CD4-positive, alpha-beta T cell treated with Interleukin-17A for 1 hour (primary cell): ENCODE measurements around the gene GAGE10.
"Not testable (repeated sequence)": the region's sequence is repeated elsewhere in the genome, so short reads cannot be mapped to it uniquely, and the experiment has no call there.

Experiments used
- DNase-seq: peaks from one replicate; pipeline ENCODE4 v3.0.0-alpha.2; 2020

GAGE10 gene

GRCh38 chrX:49276671-49277534 lies 26.5 kb upstream of the GAGE10 start:
- DNase-seq: no peak

GRCh38 chrX:49277535-49277830 lies 26.0 kb upstream of the GAGE10 start:
- DNase-seq: no peak

- no peak for DNase-seq
Observed at GRCh38 chrX:49278081-49278480, 25.4 kb upstream of the GAGE10 start.

- DNase-seq: no peak
Observed at GRCh38 chrX:49282647-49283011, 20.8 kb upstream of the GAGE10 start.

GRCh38 chrX:49284212-49284611 lies 19.2 kb upstream of the GAGE10 start:
- DNase-seq: no peak

- no peak for DNase-seq
Observed at GRCh38 chrX:49286136-49286535, 17.3 kb upstream of the GAGE10 start.

- DNase-seq: no peak
Observed at GRCh38 chrX:49286581-49286980, 16.9 kb upstream of the GAGE10 start.

- DNase-seq: no peak
Observed at GRCh38 chrX:49287665-49288064, 15.8 kb upstream of the GAGE10 start.

- no peak for DNase-seq
Observed at GRCh38 chrX:49290215-49290614, 13.2 kb upstream of the GAGE10 start.

GRCh38 chrX:49291615-49292337 lies 11.7 kb upstream of the GAGE10 start:
- DNase-seq: peak; percentile 71

- DNase-seq: no peak
Observed at GRCh38 chrX:49292400-49293362, 10.8 kb upstream of the GAGE10 start.

GRCh38 chrX:49299293-49299692 lies 4.2 kb upstream of the GAGE10 start:
- not testable (repeated sequence) for DNase-seq

- DNase-seq: no peak
Observed at GRCh38 chrX:49300703-49301102, 2.7 kb upstream of the GAGE10 start.

GRCh38 chrX:49307775-49308174 lies 4.3 kb downstream of the GAGE10 start:
- not testable (repeated sequence) for DNase-seq

GRCh38 chrX:49308604-49309269 lies 5.3 kb downstream of the GAGE10 start:
- peak; percentile 48 for DNase-seq

- peak; percentile 31 for DNase-seq
Observed at GRCh38 chrX:49309401-49309981, 6.0 kb downstream of the GAGE10 start.

- no peak for DNase-seq
Observed at GRCh38 chrX:49310371-49310770, 6.9 kb downstream of the GAGE10 start.

GRCh38 chrX:49312176-49312575 lies 8.7 kb downstream of the GAGE10 start:
- no peak for DNase-seq

- no peak for DNase-seq
Observed at GRCh38 chrX:49316085-49316484, 12.6 kb downstream of the GAGE10 start.

GRCh38 chrX:49321737-49322136 lies 18.3 kb downstream of the GAGE10 start, which contains the start of gene GAGE12J:
Gene GAGE12J (plus strand): TSS chrX:49322037. CDS start chrX:49323194, 1,157 bp downstream.
- DNase-seq: not testable (repeated sequence)

GRCh38 chrX:49322266-49322665 lies 18.8 kb downstream of the GAGE10 start:
- DNase-seq: not testable (repeated sequence)

- not testable (repeated sequence) for DNase-seq
Observed at GRCh38 chrX:49323735-49324134, 20.3 kb downstream of the GAGE10 start.
